GM23338 (cell line): ENCODE results near the gene SELPLG. TPM values are rescaled to one million over a fixed set of nuclear protein-coding genes. Genes with fewer than 3 reads are reported as not detected.

Experiments used
- ATAC-seq: fragments of 200-7000 bp; cut with Tn5 transposase; 3 replicates; pipeline ENCODE4 v1.9.1; 2020
- DNase-seq: peaks from one replicate; pipeline ENCODE4 v3.0.0-alpha.2; 2015; ENCODE audit warnings: low spot score
- H2AFZ ChIP-seq: fragments of 200-600 bp; sonication (generic); 2 replicates; pipeline ENCODE4 v1.8.0; 2016; ENCODE audit warnings: antibody characterized with exemption, mild to moderate bottlenecking, moderate library complexity
- H3F3A ChIP-seq: fragments of 200-600 bp; sonication (generic); replicated peaks from 2 replicates; pipeline ENCODE4 v1.8.0; 2017; ENCODE audit warnings: antibody characterized with exemption, mixed run types, low read depth
- H3K27ac ChIP-seq: fragments of 200-600 bp; sonication (generic); 2 replicates; pipeline ENCODE4 v1.6.1; 2016; ENCODE audit warnings: low read depth
- H3K27me3 ChIP-seq: fragments of 200-600 bp; sonication (generic); 2 replicates; pipeline ENCODE4 v1.8.0; 2016; ENCODE audit warnings: mild to moderate bottlenecking, mixed run types, moderate library complexity; ENCODE audit not compliant: insufficient read depth
- H3K36me3 ChIP-seq: fragments of 200-600 bp; sonication (generic); 2 replicates; pipeline ENCODE4 v1.8.0; 2016; ENCODE audit warnings: mild to moderate bottlenecking; ENCODE audit not compliant: insufficient read depth
- H3K4me1 ChIP-seq: fragments of 200-600 bp; sonication (generic); 2 replicates; pipeline ENCODE4 v1.8.0; 2016; ENCODE audit warnings: mild to moderate bottlenecking, moderate library complexity; ENCODE audit not compliant: insufficient read depth
- H3K4me2 ChIP-seq: fragments of 200-600 bp; sonication (generic); 2 replicates; pipeline ENCODE4 v1.7.1; 2017; ENCODE audit warnings: mixed run types
- H3K4me3 ChIP-seq: fragments of 200-600 bp; sonication (generic); 2 replicates; pipeline ENCODE4 v1.6.1; 2016; ENCODE audit warnings: mixed run types
- H3K79me2 ChIP-seq: fragments of 200-600 bp; sonication (generic); replicated peaks from 2 replicates; pipeline ENCODE4 v1.8.0; 2017; ENCODE audit warnings: mild to moderate bottlenecking; ENCODE audit not compliant: insufficient read depth
- H3K9me2 ChIP-seq: fragments of 200-600 bp; sonication (generic); 2 replicates; pipeline ENCODE4 v1.8.0; 2017; ENCODE audit not compliant: insufficient read depth
- H4K20me1 ChIP-seq: fragments of 200-600 bp; sonication (generic); replicated peaks from 2 replicates; pipeline ENCODE4 v1.8.0; 2017; ENCODE audit warnings: mild to moderate bottlenecking; ENCODE audit not compliant: insufficient read depth
- H3K27ac Mint-ChIP-seq: 2 replicates; pipeline ENCODE4 v1.8.0; 2020; ENCODE audit warnings: inconsistent platforms, mild to moderate bottlenecking, moderate library complexity, mixed read lengths
- H3K27me3 Mint-ChIP-seq: 3 replicates; pipeline ENCODE4 v1.8.0; 2022; ENCODE audit warnings: low read depth, mild to moderate bottlenecking, moderate library complexity, mixed read lengths, inconsistent platforms; ENCODE audit not compliant: insufficient read depth, poor library complexity
- H3K36me3 Mint-ChIP-seq: 3 replicates; pipeline ENCODE4 v1.8.0; 2021; ENCODE audit warnings: low read depth, mild to moderate bottlenecking, inconsistent platforms, moderate library complexity, mixed read lengths
- H3K4me1 Mint-ChIP-seq: 3 replicates; pipeline ENCODE4 v1.8.0; 2020; ENCODE audit warnings: mild to moderate bottlenecking, inconsistent platforms, mixed read lengths
- H3K4me3 Mint-ChIP-seq: 3 replicates; pipeline ENCODE4 v1.8.0; 2021; ENCODE audit warnings: moderate library complexity, mild to moderate bottlenecking, inconsistent platforms, mixed read lengths
- H3K9me3 Mint-ChIP-seq: 3 replicates; pipeline ENCODE4 v1.8.0; 2020; ENCODE audit warnings: moderate library complexity, mild to moderate bottlenecking, inconsistent platforms, mixed read lengths
- CREB1 ChIP-seq: fragments of 250-450 bp; sonication (Bioruptor Pico); IDR thresholded peaks from 2 replicates; pipeline ENCODE4 v1.5.0; 2020; ENCODE audit warnings: low read depth, mild to moderate bottlenecking, moderate library complexity
- EZH2 ChIP-seq: fragments of 200-600 bp; sonication (generic); IDR thresholded peaks from one replicate; pipeline ENCODE4 v1.8.0; 2017; ENCODE audit warnings: antibody characterized with exemption, mild to moderate bottlenecking, low read depth; ENCODE audit not compliant: unreplicated experiment
- EZH2phosphoT487 ChIP-seq: fragments of 200-600 bp; sonication (generic); IDR thresholded peaks from one replicate; pipeline ENCODE4 v1.8.1; 2018; ENCODE audit warnings: antibody characterized with exemption; ENCODE audit not compliant: unreplicated experiment
- JUNB ChIP-seq: IDR thresholded peaks from one replicate; pipeline ENCODE4 v1.6.1; 2016; ENCODE audit warnings: antibody characterized with exemption; ENCODE audit not compliant: unreplicated experiment
- NANOG ChIP-seq: IDR thresholded peaks from 2 replicates; pipeline ENCODE4 v1.6.1; 2016; ENCODE audit warnings: antibody characterized with exemption, borderline replicate concordance
- POLR2AphosphoS5 ChIP-seq: IDR thresholded peaks from 2 replicates; pipeline ENCODE4 v1.6.1; 2016; ENCODE audit warnings: antibody characterized with exemption, low read depth
- REST ChIP-seq: IDR thresholded peaks from one replicate; pipeline ENCODE4 v1.6.1; 2018; ENCODE audit warnings: antibody characterized with exemption; ENCODE audit not compliant: unreplicated experiment
- STAT1 ChIP-seq: IDR thresholded peaks from one replicate; pipeline ENCODE4 v1.6.1; 2016; ENCODE audit warnings: antibody characterized with exemption; ENCODE audit not compliant: unreplicated experiment
- ZNF114 ChIP-seq: fragments of 250-450 bp; sonication (Bioruptor Pico); IDR thresholded peaks from 2 replicates; pipeline ENCODE4 v1.5.0; 2020; ENCODE audit warnings: mild to moderate bottlenecking, moderate library complexity
- ZNF331 ChIP-seq: fragments of 250-450 bp; sonication (Bioruptor Pico); IDR thresholded peaks from 2 replicates; pipeline ENCODE4 v1.5.0; 2020; ENCODE audit warnings: low read depth, mild to moderate bottlenecking, moderate library complexity
- ZNF462 ChIP-seq: fragments of 250-450 bp; sonication (Bioruptor Pico); IDR thresholded peaks from 2 replicates; pipeline ENCODE4 v1.5.0; 2020; ENCODE audit warnings: mild to moderate bottlenecking, moderate library complexity
- polyA plus RNA-seq: library from polyadenylated mRNA; unstranded; fragments of >200 nt; fragmentation: Nextera tagmentation; extraction: Ambion mirVana; gene quantifications from 2 replicates; pipeline ENCODE4 v1.2.1, GENCODE V29; 2016
- total RNA-seq: library from RNA; depleted of rRNA; stranded (reverse); fragments of >200 nt; shearing (Covaris generic); gene quantifications from 2 replicates; pipeline ENCODE4 v1.2.3, GENCODE V29; 2014
- TF ChIP-seq, protein P1 (sequence below): IDR thresholded peaks from 2 replicates; pipeline ENCODE4 v1.6.1; 2016; ENCODE audit warnings: antibody characterized with exemption
- TF ChIP-seq, protein P2 (sequence below), 2 experiments: fragments of 200-600 bp in 1 of 2; sonication (generic) in 1 of 2; conservative IDR thresholded peaks; 2 replicates each; pipeline versions ENCODE4 v1.5.1 to v1.6.1; 2016 to 2017; ENCODE audit warnings: antibody characterized with exemption in 2 of 2, low read depth in 2 of 2, mild to moderate bottlenecking in 2 of 2, moderate library complexity in 1 of 2

The SELPLG gene
- total and polyA plus RNA-seq, 2 experiments from 2014 or later, result 0.16 to 0.56 TPM

DNA sequence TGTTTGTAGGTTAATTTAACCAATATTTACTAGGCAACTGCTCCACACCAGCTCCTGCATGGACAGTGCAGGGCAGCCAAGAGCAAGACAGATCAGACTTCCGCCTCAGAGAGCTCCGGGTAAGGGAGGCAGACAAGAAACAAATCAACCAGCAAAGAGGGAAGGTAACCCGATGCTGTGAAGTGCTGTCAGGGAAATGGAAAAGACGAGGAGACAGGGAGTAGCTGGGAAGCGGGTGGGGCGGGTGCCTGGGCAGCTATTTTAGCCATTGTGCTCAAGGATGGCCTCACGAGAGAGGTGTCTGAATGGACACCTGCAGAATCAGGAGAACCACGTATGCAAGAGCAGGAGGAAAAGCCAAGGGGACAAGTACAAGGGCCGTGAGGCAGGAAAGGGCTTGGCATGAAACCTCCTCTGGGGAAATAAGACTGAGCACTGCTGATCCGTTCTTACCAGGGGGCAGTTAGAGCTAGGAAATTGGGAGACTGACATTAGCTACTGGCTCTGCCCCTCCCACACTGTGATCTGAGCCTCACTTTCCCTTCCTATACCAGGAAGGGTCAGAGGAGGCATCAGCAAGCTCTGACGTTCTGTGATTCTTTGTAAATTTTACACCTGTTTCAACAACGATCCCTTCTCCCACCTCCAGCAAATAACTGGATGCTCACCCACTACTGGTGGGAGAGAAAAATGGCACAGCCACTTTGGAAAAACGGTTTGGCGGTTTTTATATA lies 29.3 kb downstream of the SELPLG start:
- Histone ChIP-seq H2AFZ (0 out of 2 replicates have a peak overlapping the region, but pooled peaks have one; percentile 59), H3K27ac (no peak overlapping the region), H3K4me1 (no peaks in the 10 kb centered on the region; the same call in 1 of the 2 replicates), H3K27me3 (no peaks in the 10 kb centered on the region), H3K4me2 (no peak overlapping the region), H3K4me3 (no peak overlapping the region), H3K9me2 (no peaks in the 10 kb centered on the region), H3K36me3 (no peaks in the 10 kb centered on the region), H3F3A (0 out of 2 replicates have a peak, but pooled peaks cover 6% of the 10 kb centered on the region), H3K79me2 (no peaks in the 10 kb centered on the region), H4K20me1 (no peaks in the 10 kb centered on the region)
- Mint-ChIP-seq H3K36me3 (no peaks in the 10 kb centered on the region), H3K27me3 (peaks cover 8% of the 10 kb centered on the region), H3K4me1 (peaks cover 18% of the 10 kb centered on the region), H3K9me3 (no peaks in the 10 kb centered on the region), H3K4me3 (no peak overlapping the region), H3K27ac (no peak overlapping the region)
- no peak for DNase-seq
- no peak for TF ChIP-seq ZNF114
- no peak for TF ChIP-seq ZNF462 (CRISPR knock-in tag)
- no peak for TF ChIP-seq NANOG
- TF ChIP-seq EZH2, result no peak
- TF ChIP-seq CREB1 (CRISPR knock-in tag), result no peak
- TF ChIP-seq, protein P1, sequence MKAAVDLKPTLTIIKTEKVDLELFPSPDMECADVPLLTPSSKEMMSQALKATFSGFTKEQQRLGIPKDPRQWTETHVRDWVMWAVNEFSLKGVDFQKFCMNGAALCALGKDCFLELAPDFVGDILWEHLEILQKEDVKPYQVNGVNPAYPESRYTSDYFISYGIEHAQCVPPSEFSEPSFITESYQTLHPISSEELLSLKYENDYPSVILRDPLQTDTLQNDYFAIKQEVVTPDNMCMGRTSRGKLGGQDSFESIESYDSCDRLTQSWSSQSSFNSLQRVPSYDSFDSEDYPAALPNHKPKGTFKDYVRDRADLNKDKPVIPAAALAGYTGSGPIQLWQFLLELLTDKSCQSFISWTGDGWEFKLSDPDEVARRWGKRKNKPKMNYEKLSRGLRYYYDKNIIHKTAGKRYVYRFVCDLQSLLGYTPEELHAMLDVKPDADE, result no peak
- TF ChIP-seq STAT1, result no peak
- no peak for TF ChIP-seq REST
- TF ChIP-seq ZNF331, result no peak
- no peak for TF ChIP-seq EZH2phosphoT487
- TF ChIP-seq, protein P2, sequence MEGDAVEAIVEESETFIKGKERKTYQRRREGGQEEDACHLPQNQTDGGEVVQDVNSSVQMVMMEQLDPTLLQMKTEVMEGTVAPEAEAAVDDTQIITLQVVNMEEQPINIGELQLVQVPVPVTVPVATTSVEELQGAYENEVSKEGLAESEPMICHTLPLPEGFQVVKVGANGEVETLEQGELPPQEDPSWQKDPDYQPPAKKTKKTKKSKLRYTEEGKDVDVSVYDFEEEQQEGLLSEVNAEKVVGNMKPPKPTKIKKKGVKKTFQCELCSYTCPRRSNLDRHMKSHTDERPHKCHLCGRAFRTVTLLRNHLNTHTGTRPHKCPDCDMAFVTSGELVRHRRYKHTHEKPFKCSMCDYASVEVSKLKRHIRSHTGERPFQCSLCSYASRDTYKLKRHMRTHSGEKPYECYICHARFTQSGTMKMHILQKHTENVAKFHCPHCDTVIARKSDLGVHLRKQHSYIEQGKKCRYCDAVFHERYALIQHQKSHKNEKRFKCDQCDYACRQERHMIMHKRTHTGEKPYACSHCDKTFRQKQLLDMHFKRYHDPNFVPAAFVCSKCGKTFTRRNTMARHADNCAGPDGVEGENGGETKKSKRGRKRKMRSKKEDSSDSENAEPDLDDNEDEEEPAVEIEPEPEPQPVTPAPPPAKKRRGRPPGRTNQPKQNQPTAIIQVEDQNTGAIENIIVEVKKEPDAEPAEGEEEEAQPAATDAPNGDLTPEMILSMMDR (conservative IDR thresholded peaks at IDR 0.05; ENCODE audit: low read depth in 2 of 2), result no peak
- TF ChIP-seq POLR2AphosphoS5, result no peak
- no peak for TF ChIP-seq JUNB
- peak; percentile 32 for ATAC-seq
